GM13976 (cell line): ENCODE results near the gene BTN3A1.

Experiments
- DNase-seq: peaks from one replicate; pipeline ENCODE4 v3.0.0; 2012; ENCODE audit warnings: low spot score
- in situ Hi-C: fragments of 300-500 bp; cut with MboI; formaldehyde crosslinking; loops from one replicate; pipeline ENCODE4 v1.12.0; 2022; ENCODE audit warnings: low sequenced_read_pairs, mixed read lengths, inconsistent platforms; ENCODE audit not compliant: unreplicated experiment
- TF ChIP-seq, protein P1 (sequence below): IDR thresholded peaks from 2 replicates; pipeline ENCODE4 v1.5.1; 2012; ENCODE audit warnings: borderline replicate concordance, mild to moderate bottlenecking; ENCODE audit not compliant: insufficient read depth; ENCODE audit errors: extremely low read depth, missing control alignments, control extremely low read depth

Gene BTN3A1

DNA sequence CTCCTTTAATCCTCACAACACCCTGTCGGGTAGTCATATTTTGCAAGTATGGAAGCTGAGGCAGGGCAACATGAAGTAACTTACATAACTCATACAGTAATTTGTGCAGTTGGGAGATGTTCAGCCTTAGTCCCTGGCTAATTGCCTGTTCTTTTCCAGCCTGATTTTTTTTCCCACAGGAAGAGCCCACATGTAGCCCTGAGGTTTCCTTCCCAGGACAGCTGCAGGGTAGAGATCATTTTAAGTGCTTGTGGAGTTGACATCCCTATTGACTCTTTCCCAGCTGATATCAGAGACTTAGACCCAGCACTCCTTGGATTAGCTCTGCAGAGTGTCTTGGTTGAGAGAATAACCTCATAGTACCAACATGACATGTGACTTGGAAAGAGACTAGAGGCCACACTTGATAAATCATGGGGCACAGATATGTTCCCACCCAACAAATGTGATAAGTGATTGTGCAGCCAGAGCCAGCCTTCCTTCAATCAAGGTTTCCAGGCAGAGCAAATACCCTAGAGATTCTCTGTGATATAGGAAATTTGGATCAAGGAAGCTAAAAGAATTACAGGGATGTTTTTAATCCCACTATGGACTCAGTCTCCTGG lies 50.7 kb downstream of the BTN3A1 start:
- TF ChIP-seq, protein P1, sequence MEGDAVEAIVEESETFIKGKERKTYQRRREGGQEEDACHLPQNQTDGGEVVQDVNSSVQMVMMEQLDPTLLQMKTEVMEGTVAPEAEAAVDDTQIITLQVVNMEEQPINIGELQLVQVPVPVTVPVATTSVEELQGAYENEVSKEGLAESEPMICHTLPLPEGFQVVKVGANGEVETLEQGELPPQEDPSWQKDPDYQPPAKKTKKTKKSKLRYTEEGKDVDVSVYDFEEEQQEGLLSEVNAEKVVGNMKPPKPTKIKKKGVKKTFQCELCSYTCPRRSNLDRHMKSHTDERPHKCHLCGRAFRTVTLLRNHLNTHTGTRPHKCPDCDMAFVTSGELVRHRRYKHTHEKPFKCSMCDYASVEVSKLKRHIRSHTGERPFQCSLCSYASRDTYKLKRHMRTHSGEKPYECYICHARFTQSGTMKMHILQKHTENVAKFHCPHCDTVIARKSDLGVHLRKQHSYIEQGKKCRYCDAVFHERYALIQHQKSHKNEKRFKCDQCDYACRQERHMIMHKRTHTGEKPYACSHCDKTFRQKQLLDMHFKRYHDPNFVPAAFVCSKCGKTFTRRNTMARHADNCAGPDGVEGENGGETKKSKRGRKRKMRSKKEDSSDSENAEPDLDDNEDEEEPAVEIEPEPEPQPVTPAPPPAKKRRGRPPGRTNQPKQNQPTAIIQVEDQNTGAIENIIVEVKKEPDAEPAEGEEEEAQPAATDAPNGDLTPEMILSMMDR, result no peak
- in situ Hi-C loops, result no loop called here
- DNase-seq, result no peak

DNA sequence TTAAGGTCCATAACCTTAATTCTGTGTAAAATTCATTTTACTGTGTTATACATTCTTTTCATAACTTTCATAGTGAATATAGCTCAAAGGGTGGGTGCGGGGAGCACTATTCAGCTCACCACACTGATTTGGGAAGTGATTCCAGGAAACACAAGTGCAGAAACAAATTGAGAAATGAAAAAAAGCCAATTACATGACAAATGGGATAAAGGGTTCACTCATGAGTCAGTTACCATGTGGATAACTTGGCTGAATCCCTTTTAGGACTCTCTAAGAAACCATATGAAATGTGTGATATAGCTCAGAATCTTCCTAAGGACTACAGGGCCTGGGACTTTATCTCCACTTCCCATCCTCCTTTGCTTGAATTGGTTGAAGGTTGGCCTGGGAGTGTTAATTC lies 52.6 kb downstream of the BTN3A1 start:
- TF ChIP-seq, protein P1, result no peak
- DNase-seq, result no peak
- in situ Hi-C loops, result no loop called here

DNA sequence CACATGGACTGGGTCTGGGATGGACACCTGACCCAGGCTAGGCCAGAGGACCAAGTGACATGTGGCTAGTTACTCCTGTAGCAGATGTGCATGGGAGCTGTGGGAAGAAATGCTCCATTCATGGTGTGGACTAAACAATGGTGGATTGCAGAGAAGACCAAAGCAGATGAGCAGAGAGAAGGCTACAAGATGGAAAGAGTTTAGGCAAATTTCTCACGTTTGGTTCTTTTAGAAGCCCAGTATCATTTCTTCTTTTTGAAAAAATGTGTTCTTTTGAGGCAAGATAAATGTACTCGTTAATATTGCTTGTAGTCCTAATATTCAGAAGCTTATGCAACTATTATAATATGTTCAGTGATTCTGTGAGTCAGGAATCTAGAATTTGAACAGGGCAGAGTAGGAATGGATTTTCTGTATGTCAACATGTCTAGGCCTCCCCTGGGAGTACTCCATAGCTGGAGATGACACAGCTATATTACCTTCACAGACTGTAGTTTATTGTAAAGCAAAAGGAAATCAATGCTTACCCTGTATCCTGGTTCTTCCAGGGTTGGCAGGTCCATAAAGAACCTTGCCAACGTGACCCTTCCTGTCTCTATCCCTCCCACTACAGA lies 53.4 kb downstream of the BTN3A1 start:
- TF ChIP-seq, protein P1, result no peak
- no peak for DNase-seq
- in situ Hi-C loops, result no loop called here

DNA sequence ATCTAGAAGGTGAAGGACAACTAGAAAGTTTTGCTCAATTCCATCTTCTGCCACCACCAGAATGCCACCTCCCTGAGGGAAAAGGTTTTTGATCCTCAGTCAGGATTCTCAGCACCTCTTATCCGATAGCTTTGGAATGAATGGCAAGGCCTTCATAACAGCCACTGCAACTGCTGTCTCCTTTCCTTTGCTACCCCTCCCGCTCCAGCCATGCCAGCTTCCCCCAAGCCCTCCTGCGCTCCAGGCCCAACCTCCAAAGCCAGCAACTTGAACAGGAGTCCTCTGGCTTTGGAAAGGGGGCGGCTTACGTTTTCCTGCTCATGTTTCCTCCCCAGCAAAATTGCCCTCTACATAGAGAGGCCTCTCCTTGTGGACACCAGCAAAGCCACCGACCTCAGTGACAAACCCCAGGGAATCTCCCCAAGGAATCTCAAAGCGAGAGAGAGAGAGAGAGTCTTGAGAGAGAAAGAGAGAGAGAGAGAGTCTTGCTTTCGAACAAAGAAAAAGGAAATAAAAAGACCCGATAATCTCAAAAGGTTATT lies 55.3 kb downstream of the BTN3A1 start:
- TF ChIP-seq, protein P1, result no peak
- DNase-seq, result no peak

DNA sequence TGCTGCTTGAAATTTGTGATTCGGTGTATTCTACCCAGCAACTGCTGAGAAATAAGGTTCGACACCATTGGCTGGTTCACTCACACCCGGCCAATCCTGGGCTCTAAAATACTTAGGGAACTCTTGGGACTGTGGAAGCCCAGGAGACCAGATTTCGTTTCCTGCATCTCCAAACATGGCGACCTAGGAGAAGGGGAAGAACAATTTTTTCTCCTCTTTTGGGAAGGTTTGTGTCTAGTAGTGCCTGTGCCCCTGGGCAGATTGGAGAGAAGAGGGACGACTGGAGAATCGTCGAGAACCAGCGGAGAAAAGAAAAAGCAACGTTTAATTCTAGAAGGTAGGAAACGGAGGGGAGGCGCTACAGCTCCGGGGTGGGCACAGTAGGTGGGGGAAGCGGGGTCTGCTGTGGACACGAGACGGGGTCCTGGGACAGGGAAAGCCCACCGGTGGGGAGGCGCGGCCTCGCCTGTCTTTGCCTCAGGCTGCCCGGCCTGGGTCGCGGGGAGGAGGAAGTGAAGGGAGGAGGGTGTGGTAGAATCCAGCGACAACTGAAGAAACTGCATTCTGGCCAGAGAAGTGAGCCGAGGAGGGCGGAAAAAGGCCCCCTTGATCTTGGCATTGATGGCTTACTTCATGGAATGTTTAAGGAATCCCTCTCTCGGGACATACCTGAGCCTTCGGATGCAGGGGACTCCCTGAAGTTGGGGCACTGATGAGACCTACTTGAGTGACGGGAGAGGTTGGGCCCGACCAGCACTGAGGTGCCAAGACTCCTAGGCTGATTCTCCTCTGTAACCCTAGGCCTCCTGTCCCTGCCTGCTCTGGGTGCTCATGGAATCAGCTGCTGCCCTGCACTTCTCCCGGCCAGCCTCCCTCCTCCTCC lies 56.0 kb downstream of the BTN3A1 start, which contains the start of gene BTN2A1:
BTN2A1 (plus strand) TSS at position 150 of the 883 bp plus-strand sequence; CDS start at position 832, 682 bp downstream.
- peak; percentile 86 for DNase-seq
- TF ChIP-seq, protein P1, result no peak
- in situ Hi-C loops, result no loop called here

More for the DNA sequence above, 55.3 kb downstream of the BTN3A1 start:
- in situ Hi-C loops, result no loop called here
